H1 (cell line): ENCODE results near the gene UMODL1. TPM values are rescaled to one million over a fixed set of nuclear protein-coding genes. Genes with fewer than 3 reads are reported as not detected.

Experiments
- ASH2L ChIP-seq: fragments of 200-600, 300-600 bp; sonication (generic); IDR thresholded peaks from one replicate; pipeline ENCODE4 v1.7.1; 2017; ENCODE audit warnings: low read length
- CHD1 ChIP-seq: IDR thresholded peaks from 2 replicates; pipeline ENCODE4 v1.6.1; 2012; ENCODE audit warnings: low read depth, low read length, improper control_type of control experiment
- CHD7 ChIP-seq: fragments of 300-600 bp; sonication (generic); IDR thresholded peaks from 2 replicates; pipeline ENCODE4 v1.7.1; 2012; ENCODE audit warnings: low read length, moderate library complexity, mild to moderate bottlenecking, inconsistent platforms; ENCODE audit not compliant: insufficient replicate concordance
- JUN ChIP-seq: IDR thresholded peaks from 2 replicates; pipeline ENCODE4 v1.6.1; 2011; ENCODE audit warnings: low read depth, mild to moderate bottlenecking, improper control_type of control experiment, low read length
- NRF1 ChIP-seq: IDR thresholded peaks from 2 replicates; pipeline ENCODE4 v1.6.1; 2011; ENCODE audit warnings: mild to moderate bottlenecking, low read depth, low read length, improper control_type of control experiment
- PHF8 ChIP-seq: fragments of 200-600 bp; sonication (generic); conservative IDR thresholded peaks from 2 replicates; pipeline ENCODE4 v1.7.1; 2012; ENCODE audit warnings: low read depth, mild to moderate bottlenecking, inconsistent platforms, low read length, moderate library complexity
- SIN3A ChIP-seq, 2 experiments: IDR thresholded peaks in 1 of 2; conservative IDR thresholded peaks in 1 of 2; 2 replicates each; pipeline ENCODE4 v1.6.1; 2011 to 2012; ENCODE audit warnings: low read length in 2 of 2, improper control_type of control experiment in 1 of 2, low read depth in 1 of 2, mild to moderate bottlenecking in 1 of 2
- polyA plus RNA-seq, 7 experiments: library from polyadenylated mRNA; depleted of rRNA in 3 of 7; stranded (reverse) in 5 of 7; unstranded in 2 of 7; fragments of >200 nt in 5 of 7; fragments of 200-250 nt in 2 of 7; gene quantifications; 1 replicate in 5 of 7; 2 replicates in 1 of 7; 4 replicates in 1 of 7; pipeline versions ENCODE4 v1.2.1 to v1.2.3, GENCODE V29; 2011 to 2013; ENCODE audit warnings: missing spikeins in 2 of 7, mixed read lengths in 2 of 7
- total RNA-seq: library from RNA; stranded (reverse); fragmentation: NEBNext Ultra II Directional; extraction: Animal tissue kit (Norgen Biotek cat#: 25700); gene quantifications from 2 replicates; pipeline ENCODE4 v1.2.1, GENCODE V29; 2021
- TF ChIP-seq, protein P1 (sequence below), 3 experiments: IDR thresholded peaks; 1 replicate in 2 of 3; 2 replicates in 1 of 3; pipeline versions ENCODE4 v1.5.1 to v1.6.1; 2011; ENCODE audit warnings: low read length in 3 of 3, mild to moderate bottlenecking in 3 of 3, inconsistent platforms in 2 of 3, low read depth in 1 of 3, moderate library complexity in 1 of 3; ENCODE audit not compliant: insufficient read depth in 1 of 3; ENCODE audit errors: control extremely low read depth in 1 of 3

UMODL1 gene
- total and polyA plus RNA-seq, 2 of the 8 experiments (the other 6 are each of a cell fraction or from before 2014, with no cell fraction given), result not detected

GRCh38 chr21:42081138-42081537, 10.0 kb downstream of the UMODL1 start (continued):
- TF ChIP-seq CHD7 (no peak), SIN3A (conservative IDR thresholded peaks at IDR 0.05 in 1 of 2, IDR thresholded peaks at IDR 0.05 in 1 of 2; ENCODE audit: low read depth in 1 of 2, low read length in 2 of 2) (no peak), JUN (no peak), NRF1 (no peak), CHD1 (no peak), PHF8 (no peak), ASH2L (no peak)
- TF ChIP-seq, protein P1, sequence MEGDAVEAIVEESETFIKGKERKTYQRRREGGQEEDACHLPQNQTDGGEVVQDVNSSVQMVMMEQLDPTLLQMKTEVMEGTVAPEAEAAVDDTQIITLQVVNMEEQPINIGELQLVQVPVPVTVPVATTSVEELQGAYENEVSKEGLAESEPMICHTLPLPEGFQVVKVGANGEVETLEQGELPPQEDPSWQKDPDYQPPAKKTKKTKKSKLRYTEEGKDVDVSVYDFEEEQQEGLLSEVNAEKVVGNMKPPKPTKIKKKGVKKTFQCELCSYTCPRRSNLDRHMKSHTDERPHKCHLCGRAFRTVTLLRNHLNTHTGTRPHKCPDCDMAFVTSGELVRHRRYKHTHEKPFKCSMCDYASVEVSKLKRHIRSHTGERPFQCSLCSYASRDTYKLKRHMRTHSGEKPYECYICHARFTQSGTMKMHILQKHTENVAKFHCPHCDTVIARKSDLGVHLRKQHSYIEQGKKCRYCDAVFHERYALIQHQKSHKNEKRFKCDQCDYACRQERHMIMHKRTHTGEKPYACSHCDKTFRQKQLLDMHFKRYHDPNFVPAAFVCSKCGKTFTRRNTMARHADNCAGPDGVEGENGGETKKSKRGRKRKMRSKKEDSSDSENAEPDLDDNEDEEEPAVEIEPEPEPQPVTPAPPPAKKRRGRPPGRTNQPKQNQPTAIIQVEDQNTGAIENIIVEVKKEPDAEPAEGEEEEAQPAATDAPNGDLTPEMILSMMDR (IDR thresholded peaks at IDR 0.05; ENCODE audit: control extremely low read depth in 1 of 3, insufficient read depth in 1 of 3, low read depth in 1 of 3, low read length in 3 of 3), result no peak
